Measurements from ENCODE around the gene SETD4. TPM values are rescaled to one million over a fixed set of nuclear protein-coding genes. Genes with fewer than 3 reads are reported as not detected.

Gene SETD4
- total RNA-seq, 4 donors from 2014 or later, result 16.8 to 23.2 (median 21.2) TPM

- TF ChIP-seq, protein P1, sequence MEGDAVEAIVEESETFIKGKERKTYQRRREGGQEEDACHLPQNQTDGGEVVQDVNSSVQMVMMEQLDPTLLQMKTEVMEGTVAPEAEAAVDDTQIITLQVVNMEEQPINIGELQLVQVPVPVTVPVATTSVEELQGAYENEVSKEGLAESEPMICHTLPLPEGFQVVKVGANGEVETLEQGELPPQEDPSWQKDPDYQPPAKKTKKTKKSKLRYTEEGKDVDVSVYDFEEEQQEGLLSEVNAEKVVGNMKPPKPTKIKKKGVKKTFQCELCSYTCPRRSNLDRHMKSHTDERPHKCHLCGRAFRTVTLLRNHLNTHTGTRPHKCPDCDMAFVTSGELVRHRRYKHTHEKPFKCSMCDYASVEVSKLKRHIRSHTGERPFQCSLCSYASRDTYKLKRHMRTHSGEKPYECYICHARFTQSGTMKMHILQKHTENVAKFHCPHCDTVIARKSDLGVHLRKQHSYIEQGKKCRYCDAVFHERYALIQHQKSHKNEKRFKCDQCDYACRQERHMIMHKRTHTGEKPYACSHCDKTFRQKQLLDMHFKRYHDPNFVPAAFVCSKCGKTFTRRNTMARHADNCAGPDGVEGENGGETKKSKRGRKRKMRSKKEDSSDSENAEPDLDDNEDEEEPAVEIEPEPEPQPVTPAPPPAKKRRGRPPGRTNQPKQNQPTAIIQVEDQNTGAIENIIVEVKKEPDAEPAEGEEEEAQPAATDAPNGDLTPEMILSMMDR (IDR thresholded peaks at IDR 0.05; ENCODE audit: low read depth), result no peak
Observed at GRCh38 chr21:36029309-36029708, 31.0 kb downstream of the SETD4 start.

- TF ChIP-seq, protein P1 (IDR thresholded peaks at IDR 0.05; ENCODE audit: low read depth), result no peak
Observed at GRCh38 chr21:36028127-36029069, 31.9 kb downstream of the SETD4 start.

DNA sequence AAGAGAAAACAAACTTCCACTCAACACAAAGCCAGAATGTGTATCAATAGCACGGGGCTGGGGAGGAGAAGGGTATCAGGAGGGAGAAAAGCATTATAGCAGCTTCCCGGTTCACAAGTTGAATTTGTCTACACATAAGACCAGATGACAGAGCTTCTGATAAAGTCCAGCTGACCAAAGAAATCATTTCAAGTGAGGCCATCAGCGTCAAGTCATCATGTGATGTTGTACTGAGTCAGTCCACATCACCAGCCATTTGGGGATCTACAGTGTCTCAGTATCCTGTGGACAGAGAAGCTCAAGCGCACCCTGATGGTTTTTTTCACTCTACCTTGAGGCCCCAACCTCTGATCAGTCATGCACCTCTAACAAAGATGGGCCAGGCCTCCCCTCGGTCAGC is 33.0 kb downstream of the SETD4 start:
- TF ChIP-seq, protein P1 (IDR thresholded peaks at IDR 0.05; ENCODE audit: low read depth), result no peak

DNA sequence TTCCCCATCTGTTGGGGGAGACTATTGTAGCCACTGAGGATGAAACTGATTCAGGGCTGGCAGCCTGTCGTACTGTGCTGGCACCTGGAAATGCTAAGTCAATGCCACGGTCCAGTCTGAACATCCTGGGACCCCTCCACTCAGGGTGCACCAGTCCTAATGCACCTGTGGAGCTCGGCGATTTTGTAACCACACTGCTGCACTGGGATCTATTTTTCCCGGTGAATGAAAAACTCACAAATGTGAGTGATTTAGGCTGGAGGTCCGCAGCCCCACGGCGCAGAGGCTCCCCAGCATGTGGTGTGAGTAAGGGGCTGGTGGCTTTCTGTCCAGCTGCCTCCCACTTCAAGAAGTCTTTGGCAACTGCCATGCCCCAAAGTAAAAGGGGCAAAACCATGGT is 35.5 kb downstream of the SETD4 start:
- TF ChIP-seq, protein P1 (IDR thresholded peaks at IDR 0.05; ENCODE audit: low read depth), result no peak

GRCh38 chr21:36023092-36023480 is 37.2 kb downstream of the SETD4 start:
- TF ChIP-seq, protein P1 (IDR thresholded peaks at IDR 0.05; ENCODE audit: low read depth), result no peak

DNA sequence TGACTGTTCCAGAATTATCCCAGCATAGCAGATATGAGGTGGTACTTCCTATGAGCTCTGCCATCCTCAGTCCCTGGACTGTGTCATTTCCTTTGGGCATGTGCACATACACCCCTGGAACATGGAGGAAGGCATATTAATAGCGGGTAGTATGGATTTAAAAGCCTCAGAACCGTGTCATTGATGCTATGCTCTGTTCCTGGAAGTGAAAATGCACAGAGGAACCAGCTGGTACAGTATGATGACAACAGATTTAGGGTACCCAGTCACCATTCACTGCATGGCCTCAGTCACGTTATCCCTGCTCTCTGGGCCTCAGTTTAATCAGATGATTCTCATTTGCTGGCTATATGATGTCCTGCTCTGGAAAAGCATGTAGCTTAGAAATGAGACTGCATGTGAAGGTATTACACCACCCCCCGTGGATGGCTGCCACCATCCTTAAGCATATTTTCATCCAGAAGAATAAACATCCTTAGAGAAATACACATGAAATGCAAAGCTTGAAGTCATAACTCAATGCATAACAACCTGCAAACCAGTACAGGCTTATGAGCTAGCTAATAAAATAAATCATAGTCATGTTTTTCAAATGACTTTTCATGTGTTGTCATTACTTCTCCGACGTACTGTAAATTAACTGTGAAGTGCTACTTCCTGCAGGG is 37.8 kb downstream of the SETD4 start:
- TF ChIP-seq, protein P1 (IDR thresholded peaks at IDR 0.05; ENCODE audit: low read depth), result no peak

- TF ChIP-seq, protein P1 (IDR thresholded peaks at IDR 0.05; ENCODE audit: low read depth), result no peak
Observed at GRCh38 chr21:36021251-36021837, 39.0 kb downstream of the SETD4 start.

Data from subcutaneous adipose tissue (tissue), 4 donors.